Medulla oblongata (tissue), 1 donor: ENCODE results near the gene NCAM1.
A peak's percentile ranks its signal among the peaks of the same experiment; 100 is the strongest.

ENCODE experiments used
- DNase-seq: peaks from one replicate; pipeline ENCODE4 v3.0.0-alpha.2; 2015; ENCODE audit errors: extremely low spot score

Gene NCAM1

DNA sequence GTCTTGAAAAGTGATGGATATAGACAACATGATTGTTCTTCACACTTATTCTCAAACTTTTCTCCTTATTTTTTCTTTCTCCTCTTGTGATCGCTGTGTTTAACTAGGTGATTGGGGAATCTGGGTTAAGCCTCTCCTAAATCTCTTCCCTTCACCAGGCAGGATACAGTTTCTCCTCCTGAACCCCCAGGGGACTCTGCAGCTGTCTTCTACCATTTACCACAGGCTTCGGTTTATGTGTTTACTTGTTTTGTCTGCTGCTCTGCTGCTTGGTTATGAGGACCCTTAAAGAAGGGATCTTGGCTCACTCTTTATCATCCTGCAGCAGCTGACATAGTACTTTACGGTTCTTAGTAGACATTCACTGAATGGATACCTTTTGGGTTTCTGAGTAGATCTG lies 124.2 kb downstream of the NCAM1 start:
- no peak for DNase-seq

DNA sequence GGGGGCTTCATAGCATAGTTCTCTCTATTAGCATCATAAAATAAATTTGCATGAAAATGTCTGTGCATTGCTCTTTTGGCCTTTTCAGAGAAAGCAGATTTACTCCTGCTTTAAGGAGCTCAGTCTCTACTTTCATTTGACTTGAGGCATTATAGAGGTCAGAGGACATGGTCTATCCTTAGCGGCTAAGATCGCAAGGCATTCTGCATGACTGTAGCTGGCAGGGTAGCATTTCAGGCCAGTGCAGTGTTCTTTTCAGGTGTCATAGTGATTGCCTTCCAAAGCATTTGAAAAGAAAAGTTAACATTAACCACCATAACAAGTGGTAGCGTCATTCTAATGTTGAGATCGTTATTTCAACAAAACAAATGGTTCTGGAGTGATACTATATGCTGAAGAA lies 126.5 kb downstream of the NCAM1 start:
- no peak for DNase-seq

DNA sequence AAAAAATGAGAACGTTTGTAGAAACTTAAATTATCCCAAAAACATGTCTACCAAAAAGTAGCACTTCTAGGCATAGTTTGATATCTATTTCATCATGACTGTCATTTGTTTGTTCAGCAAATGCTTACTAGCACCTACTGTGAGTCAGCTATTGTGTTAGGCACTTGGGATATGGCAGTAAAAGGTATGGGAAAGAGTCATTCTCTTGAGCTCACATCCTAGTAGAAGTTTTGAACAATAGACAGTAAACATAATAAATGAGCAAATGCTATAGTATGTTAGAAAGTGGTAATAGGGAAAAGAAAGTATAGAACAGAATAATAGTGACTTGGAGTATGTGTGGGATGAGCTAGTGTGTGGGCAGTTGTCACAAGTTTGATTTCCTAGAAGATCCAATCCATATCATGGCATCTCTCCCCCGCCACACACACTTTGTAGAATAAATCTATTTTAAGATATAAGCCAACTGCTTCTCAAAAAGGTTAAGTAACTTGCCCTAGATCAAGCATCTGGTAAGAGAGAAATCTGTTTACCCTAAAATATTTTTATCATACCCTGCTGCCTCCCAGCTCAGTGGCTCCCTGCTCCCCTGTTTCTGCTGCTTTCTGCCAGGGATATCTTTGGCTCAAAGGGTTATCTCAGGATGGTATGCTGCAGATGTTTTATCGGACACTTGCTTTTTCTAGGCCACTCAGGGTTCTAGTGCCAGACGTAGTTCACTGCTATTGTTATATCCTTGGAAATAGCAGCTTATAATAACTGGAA lies 129.7 kb downstream of the NCAM1 start:
- no peak for DNase-seq

DNA sequence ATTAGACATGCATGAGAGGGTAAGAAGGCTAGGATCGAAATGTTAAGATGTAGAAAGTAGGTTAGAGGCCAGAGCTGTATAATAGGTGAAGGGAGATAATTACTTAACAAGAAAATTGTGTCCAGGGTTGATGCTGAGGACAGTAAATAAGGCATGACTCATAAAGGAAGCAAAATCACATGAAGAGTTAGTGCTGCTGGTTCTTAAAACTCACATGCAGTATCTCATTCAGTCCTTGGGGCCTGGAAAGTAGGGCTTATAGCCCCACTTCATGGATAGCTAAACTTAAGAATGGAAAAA lies 130.2 kb downstream of the NCAM1 start:
- no peak for DNase-seq

DNA sequence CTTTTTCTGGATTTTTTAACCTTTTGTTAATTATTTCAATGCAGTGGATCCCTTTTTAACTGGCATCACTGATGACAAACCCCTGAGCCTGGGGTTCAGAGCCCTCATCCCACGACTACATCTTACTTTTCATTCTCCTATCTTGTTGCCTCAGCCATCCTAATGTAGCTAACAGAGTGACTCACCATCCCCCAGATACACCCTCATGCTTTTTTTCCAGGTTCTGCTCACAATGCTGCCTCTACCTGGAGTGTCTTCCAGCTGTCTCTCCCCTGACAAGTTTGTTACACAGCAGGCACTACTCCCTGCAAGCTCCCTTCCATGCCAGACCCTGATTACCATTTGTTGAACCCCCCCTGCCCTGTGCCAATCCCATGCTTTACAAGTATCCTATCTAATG lies 135.4 kb downstream of the NCAM1 start:
- DNase-seq: no peak

DNA sequence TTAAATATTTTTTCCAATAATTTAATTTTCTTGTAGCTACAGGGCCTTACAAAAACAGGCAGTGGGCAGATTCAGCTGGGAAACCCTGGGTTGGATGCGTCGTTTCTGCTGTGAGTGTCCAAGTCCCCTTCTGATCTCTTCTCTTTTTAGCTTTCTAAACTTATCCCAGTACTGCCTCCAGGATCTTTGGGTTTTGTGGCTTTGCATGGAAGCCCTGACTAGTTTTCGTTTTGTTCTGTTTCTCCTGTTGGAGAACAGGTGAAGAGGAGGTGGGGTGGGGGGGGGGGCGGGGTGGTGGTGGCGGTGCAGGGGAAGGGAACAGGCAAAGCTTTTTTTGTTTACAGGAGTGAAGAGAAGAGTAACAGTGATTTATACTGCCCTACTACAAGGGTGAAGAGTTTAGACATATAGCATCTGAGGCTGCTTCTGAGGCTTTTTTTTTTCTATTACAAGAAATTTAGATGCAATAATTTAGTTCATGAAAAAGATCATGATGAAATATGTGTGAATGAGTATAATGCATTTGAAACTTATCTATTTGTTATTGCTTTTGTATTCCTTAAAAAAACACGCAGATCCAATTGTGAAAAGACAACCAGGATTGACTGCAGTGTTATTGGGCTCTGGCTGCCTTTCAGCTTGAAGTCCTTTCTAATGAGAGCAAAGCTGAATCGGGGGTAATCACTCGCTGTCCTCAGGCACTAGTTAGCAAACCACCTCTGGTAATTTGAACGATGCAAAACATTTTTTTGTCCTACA lies 142.9 kb downstream of the NCAM1 start:
- DNase-seq: no peak

DNA sequence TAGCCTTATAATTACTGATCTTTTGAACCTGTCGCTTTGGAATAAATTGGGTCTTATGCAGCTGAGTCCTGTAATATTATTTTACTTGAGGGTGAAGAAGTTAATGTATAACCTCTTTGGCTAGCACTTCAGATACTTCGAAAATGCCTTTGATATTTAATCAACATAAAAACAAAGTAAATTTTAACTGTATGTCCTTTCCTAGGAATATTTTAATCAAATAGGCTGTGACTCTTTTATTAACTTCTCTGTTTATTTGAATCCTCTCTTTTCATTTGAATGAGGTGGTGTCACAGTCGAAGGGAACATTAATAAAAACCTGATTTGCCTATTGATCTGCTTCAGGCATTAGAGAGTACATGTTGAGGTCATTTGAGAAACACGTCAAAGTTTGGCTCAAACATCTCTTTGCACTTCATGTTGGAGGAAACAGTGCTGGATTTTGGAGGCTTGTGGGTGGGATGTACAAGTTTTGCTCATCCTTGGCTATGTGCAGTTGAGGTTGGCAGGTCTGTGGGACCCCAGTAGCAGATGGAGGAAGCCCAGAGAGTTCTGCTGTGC lies 143.6 kb downstream of the NCAM1 start:
- no peak for DNase-seq

DNA sequence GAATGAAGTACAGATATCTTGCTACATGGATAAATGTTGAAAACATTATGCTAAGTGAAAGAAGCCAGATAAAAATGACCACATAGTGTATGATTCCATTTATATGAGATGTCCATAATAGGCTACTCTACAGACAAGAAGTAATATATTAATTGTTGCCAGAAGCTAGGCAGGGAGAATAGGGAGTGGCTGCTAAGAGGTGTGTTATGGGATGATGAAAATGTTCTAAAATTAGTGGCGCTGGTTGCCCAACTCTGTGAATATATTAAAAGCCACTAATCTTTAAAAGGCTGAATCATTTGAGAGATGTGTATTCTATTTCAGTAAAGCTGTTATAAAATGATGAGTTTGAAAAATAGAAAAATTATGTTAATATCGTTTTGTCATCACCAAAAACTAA lies 144.4 kb downstream of the NCAM1 start:
- no peak for DNase-seq

DNA sequence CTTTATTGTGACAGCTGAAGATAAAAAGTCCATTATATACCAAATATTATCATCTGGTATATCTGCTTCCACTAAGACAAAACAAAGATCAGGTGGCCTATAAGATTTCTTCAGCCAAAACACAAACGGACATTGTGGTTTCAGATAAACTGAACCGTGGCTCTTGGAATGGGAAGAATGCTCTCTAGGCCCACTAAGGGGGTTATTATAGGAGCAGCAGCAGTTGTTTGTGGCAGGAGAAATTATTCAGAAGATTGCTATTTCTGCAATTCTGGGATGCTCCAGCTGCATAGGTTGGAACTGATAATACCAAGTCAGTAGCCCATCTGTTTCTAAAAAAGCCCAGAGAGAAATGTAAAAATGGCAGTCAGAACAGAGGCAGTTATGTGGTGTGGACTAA lies 145.3 kb downstream of the NCAM1 start:
- no peak for DNase-seq

DNA sequence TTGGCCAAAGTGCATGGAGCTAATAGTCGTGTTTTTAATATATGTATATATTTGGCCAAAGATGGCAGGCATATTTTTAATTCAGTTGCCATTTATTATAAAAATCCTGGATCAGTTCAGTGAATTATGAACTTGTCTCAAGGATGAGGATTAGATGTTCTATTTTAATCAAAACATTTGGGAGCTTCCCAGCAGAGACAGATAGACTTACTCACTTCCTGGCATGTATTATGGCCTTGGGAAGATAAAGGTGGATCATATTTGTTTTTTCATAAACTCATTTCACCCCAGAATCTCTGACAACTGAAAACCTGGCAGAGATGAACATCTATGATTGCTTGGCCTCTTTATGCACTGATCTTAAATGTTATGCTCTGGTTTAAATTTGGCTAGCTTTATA lies 148.8 kb downstream of the NCAM1 start:
- DNase-seq: no peak

DNA sequence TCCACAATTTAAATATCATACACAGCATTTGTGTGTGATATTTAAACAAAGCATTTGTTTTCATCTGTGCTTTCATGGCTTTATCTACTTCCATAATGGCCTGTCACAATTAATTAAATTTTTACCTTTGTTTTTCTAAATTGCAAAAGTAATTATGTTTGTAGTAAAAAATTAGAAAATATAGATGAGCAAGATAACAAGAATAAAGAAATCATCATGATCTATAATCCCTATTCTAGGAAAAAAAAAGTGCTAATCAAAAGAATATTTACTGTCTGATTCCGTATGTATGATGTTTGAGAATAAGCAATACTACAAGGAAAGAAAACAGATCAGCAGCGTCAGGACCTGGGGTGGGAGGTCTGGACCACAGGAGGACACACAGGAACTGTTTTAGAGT lies 149.9 kb downstream of the NCAM1 start:
- no peak for DNase-seq

DNA sequence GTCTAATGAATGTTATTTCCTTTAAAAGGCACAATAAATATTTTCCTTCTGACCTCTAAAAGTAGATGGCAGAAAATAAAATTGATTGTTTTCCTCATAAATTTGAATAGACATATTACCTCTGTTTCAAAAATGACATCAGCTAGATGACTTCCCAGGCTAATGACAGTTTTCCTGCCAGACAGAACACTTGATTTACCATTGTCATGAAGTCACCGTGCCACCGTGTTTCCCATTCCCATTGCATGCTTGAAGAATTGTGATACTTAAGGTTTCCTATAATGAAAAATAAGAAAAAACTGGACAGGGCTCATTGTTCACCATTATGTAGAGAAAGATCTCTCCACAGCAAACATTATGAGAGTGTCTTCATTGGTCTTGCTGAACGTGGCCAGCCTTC lies 151.1 kb downstream of the NCAM1 start:
- DNase-seq: no peak

DNA sequence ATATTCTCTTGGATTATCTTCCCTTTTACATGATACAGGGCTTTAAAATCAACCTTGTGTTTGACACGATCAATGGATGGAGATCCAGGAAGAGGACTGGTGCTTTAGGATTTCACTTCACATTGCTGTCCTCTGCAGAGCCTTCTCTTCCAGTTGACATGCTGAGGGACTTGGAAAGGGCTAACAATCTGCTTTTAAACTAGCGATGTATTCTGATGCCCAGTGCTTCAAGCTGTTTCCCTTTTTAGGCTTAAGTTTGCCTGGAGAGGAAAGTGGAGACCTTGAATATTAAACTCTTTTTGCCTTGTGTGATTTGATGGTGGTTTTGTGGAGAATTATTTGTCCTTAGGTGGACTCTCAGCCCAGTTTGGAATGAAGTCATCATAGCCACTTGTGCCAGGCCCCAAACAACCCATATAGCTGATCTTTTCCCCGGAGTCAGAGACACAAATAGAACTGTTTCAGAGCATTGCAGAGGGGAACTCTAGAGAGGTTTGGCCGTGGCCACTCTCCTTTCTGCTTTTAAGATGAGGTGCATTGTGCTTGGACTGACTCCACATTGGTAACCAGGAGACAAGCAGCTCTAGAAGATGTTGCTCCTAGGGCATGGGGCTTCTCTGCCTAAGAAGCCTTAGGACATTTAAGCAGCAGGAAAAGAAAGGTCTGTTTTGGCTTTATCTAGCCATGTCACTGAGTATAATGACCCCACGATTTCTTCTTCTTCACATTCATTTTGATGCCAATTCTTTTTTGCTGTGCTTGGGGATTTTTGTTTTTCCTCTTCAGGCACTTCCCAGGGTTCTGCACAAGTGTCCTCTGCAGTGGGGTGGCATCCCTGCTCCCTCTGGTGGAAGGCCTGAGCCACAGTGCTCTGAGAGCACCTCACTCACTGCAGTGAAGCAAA lies 152.8 kb downstream of the NCAM1 start:
- DNase-seq: peak; percentile 89

DNA sequence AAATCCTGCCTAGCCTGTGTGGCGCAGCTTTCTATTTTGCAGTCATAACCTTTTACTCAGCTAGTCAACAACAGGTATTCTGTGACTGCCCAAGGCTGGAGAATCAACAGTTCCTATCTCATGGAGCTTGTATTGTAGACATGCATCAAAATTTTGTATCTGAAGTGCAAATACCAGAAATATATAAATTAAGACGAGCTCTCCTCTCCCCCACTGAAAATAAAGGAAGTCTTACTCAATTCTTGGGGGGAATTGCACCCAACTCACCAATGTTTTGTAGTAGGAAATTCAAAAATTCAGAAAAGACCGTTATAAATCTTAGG lies 153.4 kb downstream of the NCAM1 start:
- no peak for DNase-seq

DNA sequence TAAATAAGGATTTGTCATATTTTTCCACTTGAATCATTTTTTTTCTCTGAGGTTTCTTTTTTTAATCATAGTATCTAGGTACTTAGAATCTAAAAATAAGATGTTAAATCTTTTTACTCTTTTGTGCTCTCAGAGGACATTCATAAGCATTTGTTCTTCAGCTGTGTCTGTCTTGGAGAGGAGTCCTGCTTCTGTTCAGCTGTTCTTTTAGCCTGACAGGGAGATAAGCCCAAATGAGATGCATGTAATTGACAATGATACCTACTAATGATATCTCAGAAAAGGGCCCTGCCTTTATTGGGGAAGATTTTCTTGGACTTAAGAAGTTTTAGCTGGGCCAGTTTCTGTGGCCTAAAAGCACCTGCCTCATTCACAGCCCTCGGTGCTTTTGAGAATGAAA lies 156.9 kb downstream of the NCAM1 start:
- DNase-seq: no peak

DNA sequence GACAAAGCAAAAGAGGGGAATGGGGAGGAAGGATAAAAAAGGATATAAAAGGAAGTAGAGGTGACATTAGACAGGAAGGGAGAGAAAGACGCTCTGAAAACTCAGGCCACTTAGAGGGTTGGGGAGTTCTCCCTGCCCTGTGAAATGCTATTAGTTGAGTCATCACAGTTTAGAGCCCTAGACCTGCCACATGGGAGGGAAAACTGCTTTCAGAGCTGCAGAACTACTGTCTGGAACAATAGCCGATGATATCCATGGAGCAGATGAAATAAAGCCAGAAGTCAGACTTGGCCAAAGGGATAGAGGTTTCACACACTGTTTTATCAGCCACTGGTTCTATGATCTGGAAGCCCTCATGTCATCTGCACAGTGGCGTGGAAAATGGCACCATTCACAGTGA lies 157.9 kb downstream of the NCAM1 start:
- DNase-seq: no peak

DNA sequence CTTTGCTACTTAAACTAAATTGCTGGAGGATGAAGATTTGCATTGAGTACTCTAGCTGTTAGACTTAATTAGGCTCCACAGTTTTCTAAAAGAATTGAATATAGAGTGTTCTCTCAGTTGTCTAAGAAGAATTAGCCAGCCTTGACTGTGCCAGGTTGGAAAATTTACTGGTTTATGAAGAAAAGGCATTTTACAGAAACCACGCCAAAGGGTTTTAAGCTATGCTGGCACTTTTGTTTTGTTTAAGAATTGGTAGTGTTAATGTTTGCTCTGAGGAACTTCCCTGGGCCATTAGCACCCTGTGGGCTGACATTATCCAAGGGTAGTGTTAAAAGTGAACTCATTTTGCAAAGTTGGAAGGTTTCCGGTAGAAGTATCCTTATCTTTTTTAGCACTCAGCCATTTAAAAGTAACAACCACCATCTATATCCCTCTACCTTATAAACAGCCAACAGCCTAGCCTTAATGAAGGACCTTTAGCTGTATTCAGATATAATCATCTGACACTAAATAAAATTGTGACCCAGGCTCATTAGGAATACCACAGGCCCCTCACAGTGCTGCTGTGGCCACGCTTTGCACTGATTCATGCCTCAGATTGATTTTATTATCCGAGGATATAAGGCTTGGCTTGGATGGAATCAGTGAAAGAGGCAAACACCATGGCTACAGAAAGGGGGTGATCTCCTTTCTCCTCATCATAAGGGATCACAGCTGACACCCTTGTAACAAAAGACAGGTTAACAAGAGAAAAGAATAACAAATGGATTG lies 158.9 kb downstream of the NCAM1 start:
- DNase-seq: no peak

DNA sequence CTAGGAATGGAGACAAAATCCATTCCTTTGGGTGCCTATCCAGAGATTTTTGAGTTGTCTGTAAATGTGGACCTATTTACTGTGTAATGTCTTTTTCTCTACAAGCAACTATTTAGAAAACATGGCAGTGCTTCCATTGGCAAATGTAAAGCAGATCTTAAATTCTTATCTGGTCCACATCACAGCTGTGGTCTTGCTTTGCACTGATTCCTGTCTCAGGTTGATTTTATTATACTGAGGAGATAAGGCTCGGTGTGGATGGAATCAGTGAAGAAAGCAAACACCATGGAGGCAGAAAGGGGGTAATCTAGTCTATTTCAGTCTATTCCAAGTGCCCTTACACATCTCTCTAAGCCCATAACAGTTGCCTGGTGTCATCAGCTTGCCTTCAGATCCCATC lies 160.5 kb downstream of the NCAM1 start:
- DNase-seq: no peak

DNA sequence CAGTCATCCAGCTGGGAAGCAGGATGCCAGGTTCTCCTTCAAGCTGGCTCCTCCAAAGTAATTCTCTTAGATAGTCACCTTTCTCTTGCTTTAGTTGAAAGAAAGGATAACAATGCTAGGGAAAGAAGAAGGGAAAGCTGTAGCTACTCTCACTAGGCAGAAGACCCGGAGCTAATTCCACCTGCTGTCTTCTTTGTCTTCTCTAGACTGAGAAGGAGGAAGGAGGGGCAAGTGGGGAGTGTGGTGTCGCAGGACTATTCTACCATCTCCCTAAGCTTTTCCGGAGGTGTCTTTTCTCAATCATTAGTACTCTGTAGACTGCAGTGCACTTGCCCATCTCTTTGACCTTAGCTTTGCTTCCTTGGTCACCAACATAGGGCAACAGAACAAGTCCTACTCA lies 162.8 kb downstream of the NCAM1 start:
- no peak for DNase-seq

DNA sequence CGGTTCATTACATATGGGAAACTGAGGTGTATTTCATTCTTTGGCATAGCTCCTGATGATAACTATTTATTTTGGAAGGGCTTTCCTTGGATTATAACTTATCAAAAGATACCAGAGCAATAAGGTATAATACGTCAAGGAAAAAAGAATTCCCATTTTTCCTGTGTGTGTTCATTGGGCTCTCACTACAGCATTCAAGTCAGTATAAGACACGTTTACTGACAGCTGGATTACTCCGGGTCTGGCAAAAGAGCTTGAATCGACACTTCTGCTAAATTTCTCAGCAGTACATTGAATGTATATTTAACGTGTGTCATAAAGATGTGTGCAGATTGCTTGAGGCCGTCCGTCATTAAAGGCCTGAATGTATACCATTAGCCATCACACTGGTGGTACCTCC lies 163.4 kb downstream of the NCAM1 start:
- DNase-seq: no peak

DNA sequence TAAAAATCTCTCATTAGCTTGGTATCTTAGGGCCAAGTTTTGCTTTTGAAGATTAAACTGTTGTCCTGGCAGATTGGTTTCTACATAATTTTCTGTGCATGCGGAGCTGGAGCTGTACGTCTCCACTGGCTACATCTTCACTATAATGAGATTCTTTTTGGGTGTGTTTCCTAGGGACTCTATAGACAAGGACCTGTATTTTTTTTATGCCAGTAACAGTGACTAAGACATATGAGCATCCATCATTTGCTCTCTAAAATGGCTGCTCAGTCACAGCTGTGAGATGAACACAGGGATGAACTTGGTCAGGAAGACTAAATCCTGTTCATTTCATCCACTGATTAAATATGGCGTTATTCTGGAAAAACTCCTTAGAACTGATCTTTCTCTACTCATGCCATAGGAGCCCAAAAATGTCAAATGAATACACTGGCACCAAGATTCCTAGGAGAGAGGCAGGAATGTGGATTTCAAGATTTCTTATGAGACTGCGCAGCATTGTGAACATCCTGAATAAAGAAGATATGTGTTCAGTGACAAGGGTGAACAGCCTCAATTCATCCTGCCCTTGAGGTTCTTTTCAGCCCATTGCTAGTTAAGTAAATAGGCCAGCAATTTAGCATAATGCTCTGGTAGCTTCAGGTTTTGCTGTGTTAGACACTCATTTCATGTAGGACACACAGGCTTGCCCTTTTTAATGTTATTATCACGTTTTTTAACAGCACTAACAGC lies 168.2 kb downstream of the NCAM1 start:
- no peak for DNase-seq
